Neuronal stem cell (in vitro differentiated cells): Measurements from ENCODE around the gene DNAJB7.

Source experiments
- DNase-seq: peaks from one replicate; pipeline ENCODE4 v3.0.0-alpha.2; 2013; ENCODE audit warnings: low spot score
- H2AFZ ChIP-seq: one replicate; pipeline ENCODE4 v1.6.1; 2013; ENCODE audit warnings: mild to moderate bottlenecking, low read length, inconsistent platforms
- H2AK5ac ChIP-seq: 2 replicates; pipeline ENCODE4 v1.6.1; 2013; ENCODE audit warnings: low read depth, mild to moderate bottlenecking, inconsistent platforms, low read length, moderate library complexity, mixed read lengths
- H2BK120ac ChIP-seq: 2 replicates; pipeline ENCODE4 v1.6.1; 2013; ENCODE audit warnings: low read depth, mild to moderate bottlenecking, inconsistent platforms, low read length, moderate library complexity, mixed read lengths
- H2BK12ac ChIP-seq: one replicate; pipeline ENCODE4 v1.6.1; 2013; ENCODE audit warnings: low read length, inconsistent platforms
- H2BK15ac ChIP-seq: 2 replicates; pipeline ENCODE4 v1.6.1; 2013; ENCODE audit warnings: mild to moderate bottlenecking, low read length, inconsistent platforms, mixed read lengths
- H2BK5ac ChIP-seq: one replicate; pipeline ENCODE4 v1.6.1; 2013; ENCODE audit warnings: inconsistent platforms, mild to moderate bottlenecking, low read length, moderate library complexity
- H3K14ac ChIP-seq: one replicate; pipeline ENCODE4 v1.6.1; 2013; ENCODE audit warnings: low read length, inconsistent platforms
- H3K18ac ChIP-seq: 2 replicates; pipeline ENCODE4 v1.6.1; 2013; ENCODE audit warnings: low read length, inconsistent platforms
- H3K23ac ChIP-seq: 2 replicates; pipeline ENCODE4 v1.6.1; 2013; ENCODE audit warnings: low read depth, mild to moderate bottlenecking, mixed read lengths, low read length, inconsistent platforms; ENCODE audit not compliant: poor library complexity
- H3K27ac ChIP-seq: replicated peaks from 3 replicates; pipeline ENCODE4 v1.5.1; 2013; ENCODE audit warnings: low read length, inconsistent platforms
- H3K27me3 ChIP-seq, 3 experiments: 2 replicates each; pipeline ENCODE4 v1.6.1; 2013; ENCODE audit warnings: low read length in 3 of 3, mild to moderate bottlenecking in 2 of 3, inconsistent platforms in 1 of 3, low read depth in 1 of 3, mixed read lengths in 1 of 3, moderate library complexity in 1 of 3; ENCODE audit not compliant: control insufficient read depth in 3 of 3, insufficient read depth in 3 of 3
- H3K36me3 ChIP-seq, 2 donors: replicated peaks in 1 of 2; 2 replicates each; pipeline ENCODE4 v1.6.1; 2013; ENCODE audit warnings: low read length in 2 of 2; ENCODE audit not compliant: control insufficient read depth in 2 of 2, insufficient read depth in 2 of 2
- H3K4ac ChIP-seq: 2 replicates; pipeline ENCODE4 v1.6.1; 2013; ENCODE audit warnings: inconsistent platforms, mild to moderate bottlenecking, low read length, moderate library complexity
- H3K4me1 ChIP-seq, 2 donors: 1 replicate in 1 of 2; 2 replicates in 1 of 2; pipeline ENCODE4 v1.6.1; 2013; ENCODE audit warnings: low read length in 2 of 2, low read depth in 1 of 2; ENCODE audit not compliant: control insufficient read depth in 2 of 2, insufficient read depth in 1 of 2
- H3K4me2 ChIP-seq: one replicate; pipeline ENCODE4 v1.6.1; 2013; ENCODE audit warnings: mild to moderate bottlenecking, low read length, inconsistent platforms; ENCODE audit not compliant: insufficient read depth, poor library complexity, severe bottlenecking
- H3K4me3 ChIP-seq, 2 donors: 2 replicates each; pipeline ENCODE4 v1.5.1; 2013; ENCODE audit warnings: low read length in 2 of 2, mild to moderate bottlenecking in 2 of 2, inconsistent platforms in 1 of 2, moderate library complexity in 1 of 2
- H3K79me1 ChIP-seq: one replicate; pipeline ENCODE4 v1.6.1; 2013; ENCODE audit warnings: low read depth, mild to moderate bottlenecking, inconsistent platforms, low read length, moderate library complexity
- H3K9ac ChIP-seq: one replicate; pipeline ENCODE4 v1.6.1; 2013; ENCODE audit warnings: mild to moderate bottlenecking, low read depth, low read length, inconsistent platforms; ENCODE audit not compliant: poor library complexity
- H3K9me3 ChIP-seq, 2 donors: replicated peaks in 1 of 2; 2 replicates each; pipeline versions ENCODE3 to v1.6.1; 2013; ENCODE audit warnings: low read length in 2 of 2, mild to moderate bottlenecking in 2 of 2, inconsistent platforms in 1 of 2, low read depth in 1 of 2, mixed read lengths in 1 of 2, moderate library complexity in 1 of 2; ENCODE audit not compliant: control insufficient read depth in 2 of 2, insufficient read depth in 1 of 2
- H4K8ac ChIP-seq: one replicate; pipeline ENCODE4 v1.6.1; 2013; ENCODE audit warnings: low read depth, mild to moderate bottlenecking, inconsistent platforms, low read length, moderate library complexity
- H4K91ac ChIP-seq: one replicate; pipeline ENCODE4 v1.6.1; 2013; ENCODE audit warnings: low read length, low read depth, mild to moderate bottlenecking, inconsistent platforms; ENCODE audit not compliant: poor library complexity
- WGBS, 2 donors: extraction: QIAGEN DNeasy Blood & Tissue Kit; methylation state at CpG; one replicate each; pipeline ENCODE4 v1.1.7; 2013; ENCODE audit warnings: missing lambda C conversion rate in 2 of 2, mixed read lengths in 1 of 2; ENCODE audit not compliant: insufficient read length in 2 of 2, insufficient replicate concordance in 1 of 2; ENCODE audit errors: extremely low coverage in 2 of 2; 5-methylcytosine and 5-hydroxymethylcytosine counted together

DNAJB7 gene

GRCh38 chr22:40877488-40877887, 15.6 kb upstream of the DNAJB7 start:
- Histone ChIP-seq H4K8ac (no peak overlapping the region), H3K18ac (no peak overlapping the region), H2AFZ (no peak overlapping the region), H3K9me3 (no peaks in the 10 kb centered on the region), H3K23ac (no peak overlapping the region), H2BK12ac (no peak overlapping the region), H3K4me3 (no peak overlapping the region), H4K91ac (no peak overlapping the region), H3K27me3 (no peaks in the 10 kb centered on the region), H2BK120ac (no peak overlapping the region), H3K4ac (no peak overlapping the region), H3K36me3 (peaks cover 8 to 64% of the 10 kb centered on the region in 2 donors), H2BK5ac (no peak overlapping the region), H3K79me1 (no peaks in the 10 kb centered on the region), H3K9ac (no peak overlapping the region), H3K4me1 (no peaks in the 10 kb centered on the region), H3K14ac (no peak overlapping the region), H3K4me2 (no peak overlapping the region), H2BK15ac (no peak overlapping the region), H2AK5ac (no peak overlapping the region), H3K27ac (no peak overlapping the region)
- no peak for DNase-seq
- WGBS, 2 donors: no CpG with 5 or more reads among the region's 3 CpGs

- Histone ChIP-seq H3K27ac (no peak overlapping the region), H3K4me1 (no peaks in the 10 kb centered on the region), H4K91ac (no peak overlapping the region), H3K79me1 (no peaks in the 10 kb centered on the region), H3K18ac (no peak overlapping the region), H2AFZ (no peak overlapping the region), H3K14ac (no peak overlapping the region), H3K27me3 (no peaks in the 10 kb centered on the region), H3K23ac (no peak overlapping the region), H3K9me3 (no peaks in the 10 kb centered on the region), H2BK120ac (no peak overlapping the region), H2BK15ac (no peak overlapping the region), H3K9ac (no peak overlapping the region), H2BK12ac (no peak overlapping the region), H3K36me3 (peaks cover 6 to 63% of the 10 kb centered on the region in 2 donors), H3K4me3 (no peak overlapping the region), H2BK5ac (no peak overlapping the region), H3K4ac (no peak overlapping the region), H4K8ac (no peak overlapping the region), H2AK5ac (no peak overlapping the region), H3K4me2 (no peak overlapping the region)
- WGBS, 2 donors: no CpG with 5 or more reads among the region's 1 CpG
- no peak for DNase-seq
These were observed 15.0 kb upstream of the DNAJB7 start for GRCh38 chr22:40876907-40877306.

GRCh38 chr22:40875111-40875510, 13.2 kb upstream of the DNAJB7 start:
- Histone ChIP-seq H2BK15ac (no peak overlapping the region), H2AK5ac (no peak overlapping the region), H3K4ac (no peak overlapping the region), H3K4me1 (no peaks in the 10 kb centered on the region), H4K91ac (no peak overlapping the region), H3K27me3 (no peaks in the 10 kb centered on the region), H3K4me3 (no peak overlapping the region), H4K8ac (no peak overlapping the region), H3K18ac (no peak overlapping the region), H3K23ac (no peak overlapping the region), H2BK12ac (no peak overlapping the region), H2BK5ac (no peak overlapping the region), H3K9me3 (no peaks in the 10 kb centered on the region), H3K9ac (no peak overlapping the region), H3K4me2 (no peak overlapping the region), H2AFZ (no peak overlapping the region), H3K27ac (no peak overlapping the region), H3K14ac (no peak overlapping the region), H3K36me3 (peaks cover 5 to 66% of the 10 kb centered on the region in 2 donors), H3K79me1 (no peaks in the 10 kb centered on the region), H2BK120ac (no peak overlapping the region)
- DNase-seq: no peak
- no CpG with 5 or more reads among the region's 3 CpGs for WGBS, 2 donors

- no CpG with 5 or more reads among the region's 3 CpGs for WGBS, 2 donors
- no peak overlapping the region for H2AK5ac ChIP-seq
- no peak overlapping the region for H2BK15ac ChIP-seq
These were observed 12.1 kb upstream of the DNAJB7 start for GRCh38 chr22:40874016-40874415.

More at GRCh38 chr22:40874016-40874415, 12.1 kb upstream of the DNAJB7 start:
- H3K18ac ChIP-seq: no peak overlapping the region
- H3K79me1 ChIP-seq: no peaks in the 10 kb centered on the region
- peaks cover 6 to 67% of the 10 kb centered on the region in 2 donors for H3K36me3 ChIP-seq
- H3K27ac ChIP-seq: no peak overlapping the region
- no peak overlapping the region for H3K23ac ChIP-seq
- H2AFZ ChIP-seq: no peak overlapping the region
- H2BK5ac ChIP-seq: no peak overlapping the region
- no peak overlapping the region for H3K4ac ChIP-seq
- no peaks in the 10 kb centered on the region for H3K27me3 ChIP-seq
- H3K4me2 ChIP-seq: no peak overlapping the region
- DNase-seq: no peak
- no peaks in the 10 kb centered on the region for H3K4me1 ChIP-seq
- H3K9ac ChIP-seq: no peak overlapping the region
- H3K4me3 ChIP-seq: no peak overlapping the region
- no peak overlapping the region for H2BK12ac ChIP-seq
- no peak overlapping the region for H4K91ac ChIP-seq
- no peak overlapping the region for H2BK120ac ChIP-seq
- H4K8ac ChIP-seq: no peak overlapping the region
- H3K9me3 ChIP-seq: no peaks in the 10 kb centered on the region
- no peak overlapping the region for H3K14ac ChIP-seq
